Jurkat, Clone E6-1 (cell line): ENCODE measurements around the gene MYO7A.

Experiments
- DNase-seq: peaks from one replicate; pipeline ENCODE4 v3.0.0-alpha.2; 2011; ENCODE audit warnings: low read depth, low spot score
- H3K4me3 ChIP-seq: 2 replicates; pipeline ENCODE4 v1.5.1; 2011; ENCODE audit warnings: mild to moderate bottlenecking, low read length, control low read depth, moderate library complexity

MYO7A gene

DNA sequence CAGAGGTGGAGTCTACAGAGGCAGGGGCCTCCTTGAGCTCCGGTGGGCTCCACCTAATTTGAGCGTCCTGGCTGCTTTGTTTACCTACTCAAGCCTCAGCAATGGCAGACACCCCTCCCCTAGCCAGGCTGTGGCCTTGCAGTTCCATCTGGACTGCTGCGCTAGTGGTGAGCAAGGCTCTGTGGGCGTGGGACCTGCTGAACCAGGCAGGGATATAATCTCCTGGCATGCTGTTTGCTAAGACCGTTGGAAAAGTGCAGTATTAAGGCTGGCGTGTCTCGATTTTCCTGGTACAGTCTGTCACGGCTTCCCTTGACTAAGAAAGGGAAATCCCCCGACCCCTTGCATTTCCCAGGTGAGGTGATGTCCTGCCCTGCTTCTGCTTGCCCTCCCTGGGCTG is 95.8 kb downstream of the MYO7A start:
- H3K4me3 ChIP-seq: no peak overlapping the region
- DNase-seq: no peak

DNA sequence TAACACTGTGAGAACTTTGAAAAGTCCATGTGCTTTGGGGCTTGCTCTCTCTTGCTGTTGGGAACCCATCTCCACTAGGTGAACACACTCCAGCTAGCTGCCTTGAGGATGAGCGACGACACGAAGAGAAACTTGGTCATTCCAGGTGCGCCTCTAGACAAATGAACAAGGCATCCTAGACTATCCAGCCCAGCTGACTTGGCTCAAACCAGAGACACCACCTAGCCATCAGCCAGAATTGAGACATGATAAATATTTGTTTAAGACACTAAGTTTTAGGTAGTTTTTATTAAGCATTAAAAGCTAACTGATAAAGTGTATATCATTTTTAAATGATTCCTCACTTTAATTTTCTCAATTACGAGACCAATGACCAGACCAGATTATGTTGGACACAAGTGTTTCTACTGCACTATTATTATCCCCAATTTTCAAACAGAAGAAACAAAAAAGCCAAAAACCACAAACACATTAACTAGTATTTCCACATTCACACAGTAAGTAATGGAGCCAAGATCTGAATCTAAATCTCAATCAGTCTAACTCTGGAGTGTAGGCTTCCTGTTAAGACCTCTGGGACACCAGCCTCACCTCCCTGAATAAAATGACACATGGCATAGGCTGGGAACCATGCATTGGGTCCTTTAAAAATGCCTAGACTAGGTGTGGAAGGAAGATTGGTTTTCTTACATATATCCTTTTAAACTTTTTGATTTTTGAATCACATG is 103.0 kb downstream of the MYO7A start:
- no peak for DNase-seq
- H3K4me3 ChIP-seq: no peak overlapping the region

DNA sequence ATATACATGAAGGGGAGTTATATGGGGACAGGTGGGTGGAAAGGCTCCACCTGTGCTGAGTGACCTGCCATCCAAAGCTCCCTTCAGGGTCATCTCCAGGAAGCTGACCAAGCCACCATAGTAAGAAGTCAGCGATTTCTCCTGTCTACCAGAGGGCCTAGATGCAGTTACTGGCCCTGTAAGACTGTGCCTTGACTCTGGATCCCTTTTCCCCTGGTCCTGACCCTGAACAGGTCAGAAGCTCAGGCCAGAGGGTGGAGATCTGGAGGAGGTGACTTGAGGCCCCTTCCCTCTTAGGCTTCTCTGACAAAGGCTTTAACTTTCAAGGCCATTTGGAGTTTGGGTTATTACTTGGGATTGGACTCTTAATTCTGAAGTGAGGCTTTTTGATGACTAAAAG is 103.8 kb downstream of the MYO7A start:
- no peak overlapping the region for H3K4me3 ChIP-seq

DNA sequence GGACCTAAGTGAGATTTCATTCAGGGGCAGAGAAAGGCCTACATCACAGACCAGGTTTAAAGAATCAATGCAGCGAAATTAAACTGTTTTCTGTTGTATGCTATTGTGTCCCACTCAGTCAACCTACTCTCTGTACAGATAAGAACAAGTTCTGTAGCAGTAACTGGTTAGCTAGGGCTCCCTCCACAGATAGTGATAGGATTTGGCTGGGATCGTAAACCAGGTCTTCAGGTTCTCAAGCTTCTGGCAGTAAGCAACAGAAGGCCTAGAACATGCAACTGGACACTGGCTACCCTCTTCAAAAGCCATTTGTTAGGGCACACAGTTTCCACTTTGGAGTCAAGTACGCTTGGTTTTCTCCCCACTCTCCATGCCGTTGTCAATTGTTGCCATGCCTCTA is 104.2 kb downstream of the MYO7A start:
- no peak for DNase-seq
- no peak overlapping the region for H3K4me3 ChIP-seq

More for the DNA sequence above, 103.8 kb downstream of the MYO7A start:
- DNase-seq: no peak

DNA sequence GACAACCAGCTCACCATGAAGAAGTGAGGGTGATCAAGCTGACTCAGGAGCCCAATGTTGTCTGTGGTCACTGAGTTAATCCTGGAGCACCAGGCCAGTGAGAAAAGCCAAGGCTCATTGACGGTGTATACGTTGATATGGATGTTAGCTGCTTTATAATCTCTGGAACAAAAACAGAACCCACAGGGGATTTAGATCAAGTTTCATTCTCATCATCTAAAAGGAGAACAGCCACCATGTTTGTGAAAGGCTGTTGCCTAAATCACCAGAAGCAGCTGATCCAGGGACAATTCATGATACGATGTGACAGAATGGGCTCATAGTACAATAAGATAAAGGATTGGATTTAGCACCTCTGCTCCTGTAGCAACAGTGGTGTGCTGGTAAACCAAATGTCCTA is 105.0 kb downstream of the MYO7A start:
- no peak overlapping the region for H3K4me3 ChIP-seq
- DNase-seq: no peak

DNA sequence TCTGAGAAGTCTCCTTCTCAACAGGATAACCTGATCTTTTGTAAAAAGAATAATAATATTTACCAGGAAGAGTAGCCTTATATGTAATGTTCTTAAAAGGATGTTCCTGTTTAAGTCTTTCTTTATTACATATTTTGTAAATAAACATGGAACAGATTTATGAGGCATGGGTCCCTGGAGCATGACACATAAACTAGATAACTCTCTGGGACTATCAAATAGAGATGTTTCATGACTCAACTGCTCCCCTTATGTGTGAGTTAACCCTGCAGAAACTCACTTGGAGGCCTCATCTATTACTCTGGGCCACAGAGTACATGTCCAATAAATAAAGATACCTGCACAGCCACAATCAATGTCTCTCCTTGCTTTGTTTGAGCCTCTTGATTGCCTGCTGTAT is 108.9 kb downstream of the MYO7A start:
- H3K4me3 ChIP-seq: no peak overlapping the region
- no peak for DNase-seq

DNA sequence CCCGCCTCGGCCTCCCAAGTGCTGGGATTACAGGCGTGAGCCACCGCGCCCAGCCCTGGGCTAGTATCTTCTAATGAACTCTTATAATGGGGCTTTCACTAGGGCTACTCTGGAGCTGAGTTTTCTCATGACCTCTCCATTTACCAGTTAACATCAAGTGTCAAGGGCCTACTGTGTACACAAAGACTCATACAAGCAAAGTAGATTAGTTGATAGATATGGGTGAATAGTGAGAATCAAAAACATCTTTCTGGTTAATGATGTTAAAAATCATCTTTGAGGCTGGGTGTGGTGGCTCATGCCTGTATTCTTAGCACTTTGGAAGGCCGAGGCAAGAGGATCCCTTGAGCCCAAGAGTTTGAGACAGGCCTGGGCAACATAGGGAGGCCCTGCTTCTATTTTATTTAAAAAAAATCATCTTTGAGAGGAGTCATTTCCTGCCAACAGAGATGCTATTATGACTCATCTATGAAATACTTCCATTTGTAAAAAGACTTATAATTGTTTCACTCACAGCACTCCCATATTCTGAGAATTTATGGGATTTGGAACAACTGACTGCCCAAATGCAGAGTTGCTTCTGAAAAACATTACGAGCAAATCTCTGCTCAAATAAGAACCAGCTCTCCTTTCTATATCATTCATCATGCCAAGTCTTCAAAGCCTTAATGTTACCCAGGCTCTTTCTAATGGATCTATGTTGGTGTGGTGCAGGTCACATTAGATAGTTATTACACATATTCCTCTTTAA is 116.4 kb downstream of the MYO7A start:
- no peak for DNase-seq
- no peak overlapping the region for H3K4me3 ChIP-seq

DNA sequence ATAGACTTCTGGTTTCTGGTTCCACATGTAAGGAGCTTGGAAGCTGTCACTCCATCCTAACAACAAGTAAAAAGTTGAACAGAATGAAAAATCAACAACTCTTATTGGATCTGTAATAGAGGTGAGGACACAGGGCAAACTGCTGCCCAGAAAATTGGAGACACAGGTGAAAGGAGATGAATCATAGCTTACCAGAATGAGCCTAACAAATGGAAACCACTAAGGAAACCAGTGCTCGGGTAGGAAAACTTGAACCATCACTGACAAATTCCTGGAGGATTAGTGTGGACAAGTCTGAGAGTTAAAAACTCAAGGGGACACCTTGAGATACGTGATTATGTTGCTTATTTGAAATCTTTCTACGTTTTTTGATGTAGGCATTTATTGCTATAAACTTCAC is 121.4 kb downstream of the MYO7A start:
- no peak for DNase-seq
- H3K4me3 ChIP-seq: no peak overlapping the region

DNA sequence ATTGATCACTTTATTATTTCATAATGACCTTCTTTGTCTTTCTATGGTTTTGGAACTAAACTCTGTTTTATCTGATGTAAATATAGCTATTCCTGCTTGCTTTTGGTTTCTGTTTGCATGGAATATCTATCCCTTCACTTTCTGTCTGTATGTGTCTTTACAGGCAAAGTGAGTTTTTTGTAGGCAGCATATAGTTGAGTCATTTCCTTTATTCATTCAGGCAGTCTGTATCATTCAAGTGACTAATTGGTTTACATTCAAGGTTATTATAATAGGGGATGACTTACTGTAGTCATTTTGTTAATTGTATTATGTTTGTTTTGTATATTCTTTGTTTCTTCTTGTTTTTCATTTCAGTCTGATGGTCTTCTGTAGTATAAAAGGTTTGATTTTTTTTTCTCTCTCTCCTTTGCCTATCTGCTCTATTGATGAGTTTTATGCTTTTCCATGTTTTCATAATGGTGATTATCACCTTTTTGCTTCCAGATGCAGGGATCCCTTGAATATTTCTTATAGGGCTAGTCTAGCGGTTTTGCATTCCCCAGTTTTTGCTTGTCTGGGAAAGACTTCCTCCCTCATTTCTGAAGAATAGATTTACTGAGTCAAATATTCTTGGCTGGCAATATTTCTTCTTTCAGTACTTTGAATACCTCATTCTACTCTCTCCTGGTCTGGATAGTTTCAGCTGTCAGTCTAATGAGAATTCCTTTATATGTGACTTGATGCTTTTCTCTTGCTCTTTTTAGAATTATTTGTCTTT is 123.0 kb downstream of the MYO7A start:
- no peak overlapping the region for H3K4me3 ChIP-seq
- no peak for DNase-seq

DNA sequence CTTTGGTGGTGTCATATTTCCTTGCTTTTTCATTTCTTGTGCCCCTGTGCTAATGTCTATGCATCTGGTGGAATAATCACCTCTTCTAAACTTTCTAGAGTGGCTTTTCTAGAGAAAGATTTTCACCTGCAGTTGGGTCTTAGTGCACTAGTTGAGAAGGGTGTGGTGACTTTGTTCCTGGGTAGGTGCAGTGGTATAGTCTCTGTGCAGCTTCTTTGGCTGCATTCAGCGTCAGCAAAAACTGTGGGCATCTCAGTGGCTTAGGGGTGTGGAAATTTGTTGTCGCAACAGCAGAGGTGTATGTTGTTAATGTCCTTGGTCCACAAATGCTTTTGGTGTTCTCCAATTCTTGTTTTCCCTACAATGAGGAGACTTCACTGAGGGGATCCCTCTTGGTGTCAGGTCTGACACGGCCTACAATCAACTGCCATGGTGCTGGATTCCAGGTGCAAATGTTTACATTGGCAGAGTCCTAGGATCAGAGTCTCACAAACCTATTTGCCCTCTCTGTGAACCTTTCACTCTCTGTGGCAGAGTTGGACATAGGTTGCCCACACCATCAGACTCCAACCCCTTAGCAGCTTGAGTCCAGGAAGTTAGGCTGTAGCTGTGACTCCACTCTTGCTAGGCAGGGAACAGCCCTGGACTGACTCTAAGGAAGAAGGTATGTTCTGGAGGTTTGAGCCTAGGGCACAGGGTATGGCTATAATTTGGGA is 124.7 kb downstream of the MYO7A start:
- no peak overlapping the region for H3K4me3 ChIP-seq
- no peak for DNase-seq

DNA sequence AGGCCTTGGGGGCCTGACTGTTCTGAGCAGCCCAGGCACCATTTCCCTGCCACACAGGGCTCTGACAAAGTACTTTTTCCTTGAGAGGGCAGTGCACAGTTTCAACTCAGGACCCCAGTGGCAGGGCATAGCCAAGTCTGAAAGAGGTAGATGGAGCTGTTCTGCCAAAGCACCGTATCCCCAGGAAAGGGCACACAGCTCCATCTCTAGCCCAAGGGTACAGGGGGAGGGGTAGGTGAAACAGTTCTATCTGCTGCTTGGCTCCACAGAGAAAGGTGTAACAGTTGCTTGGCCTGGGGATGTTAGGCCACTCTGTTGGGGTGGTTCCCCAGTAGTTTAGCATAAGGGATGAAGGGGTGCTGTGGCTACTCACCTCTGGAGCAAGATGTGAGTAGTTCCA is 125.6 kb downstream of the MYO7A start:
- no peak overlapping the region for H3K4me3 ChIP-seq
- DNase-seq: no peak

DNA sequence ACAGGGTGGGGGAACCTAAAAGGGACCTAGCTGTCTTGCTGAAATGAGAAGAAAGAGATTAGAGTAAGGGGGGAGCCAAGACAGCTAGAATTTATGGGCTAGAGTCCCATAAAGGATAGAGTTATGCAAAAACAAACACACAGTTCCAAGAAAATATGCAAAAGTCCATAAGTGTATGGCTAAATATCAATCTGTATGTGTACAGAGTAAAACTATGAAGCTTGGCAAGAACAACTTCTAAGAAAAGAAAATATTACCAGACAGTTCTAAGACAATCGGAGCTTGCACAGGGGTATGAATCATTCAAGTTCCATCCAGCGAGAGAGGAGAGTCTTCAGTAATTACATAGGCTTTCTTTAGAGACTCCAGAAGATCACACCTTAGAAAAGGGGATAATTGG is 131.6 kb downstream of the MYO7A start:
- no peak overlapping the region for H3K4me3 ChIP-seq
- no peak for DNase-seq

DNA sequence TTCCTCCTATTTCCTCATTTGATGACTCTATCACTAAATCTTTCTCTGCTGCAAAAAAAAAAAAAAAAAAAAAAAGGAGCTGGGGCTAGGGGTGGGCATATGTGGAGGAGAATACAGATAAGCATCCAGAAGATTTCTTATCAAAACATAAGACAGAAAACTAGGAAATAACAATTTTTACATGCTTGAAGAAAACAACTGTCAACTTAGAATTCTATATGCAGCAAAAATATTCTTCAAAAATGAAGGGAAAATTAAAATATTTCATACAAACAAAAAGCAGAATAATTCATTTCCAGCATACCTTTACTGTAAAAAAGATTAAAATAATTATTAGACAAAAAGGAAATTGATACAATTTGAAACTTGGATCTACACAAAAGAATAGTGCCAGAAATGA is 134.8 kb downstream of the MYO7A start:
- no peak overlapping the region for H3K4me3 ChIP-seq
- no peak for DNase-seq
